ENCODE measurements around the gene KRIT1.

DNA sequence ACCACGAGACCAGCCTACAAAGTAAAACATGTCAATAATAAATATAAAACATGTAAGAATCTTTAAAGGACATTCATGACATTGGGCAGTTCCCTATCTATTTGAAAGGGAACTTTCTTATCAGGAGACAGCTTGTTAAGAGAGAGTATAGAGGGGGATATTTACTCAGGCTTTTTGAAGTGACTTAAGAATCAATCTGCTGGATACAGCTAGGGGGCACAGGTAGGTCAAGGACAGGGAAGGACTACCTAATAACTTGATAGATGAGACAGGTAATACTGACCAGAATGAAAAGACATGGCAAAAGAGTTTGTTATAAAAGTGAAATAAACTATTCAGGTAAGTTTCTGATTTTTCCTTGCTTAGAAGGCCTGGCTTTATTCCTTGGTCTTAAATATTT lies 44.9 kb downstream of the KRIT1 start:
- TF ChIP-seq POLR2A (IDR thresholded peaks at IDR 0.05) = no peak
- TF ChIP-seq CTCF (IDR thresholded peaks at IDR 0.05 in 4 of 5, conservative IDR thresholded peaks at IDR 0.05 in 1 of 5) = no peak
